Measurements from ENCODE around the gene RBP5.
"Not testable (repeated sequence)": the region's sequence is repeated elsewhere in the genome, so short reads cannot be mapped to it uniquely, and the experiment has no call there.

RBP5 gene

GRCh38 chr12:7122811-7123769, 5.6 kb downstream of the RBP5 start:
- DNase-seq, result no peak

- DNase-seq, result no peak
These were observed 7.4 kb downstream of the RBP5 start for GRCh38 chr12:7121324-7121723.

GRCh38 chr12:7120166-7120565, 8.5 kb downstream of the RBP5 start:
- no peak for DNase-seq

- DNase-seq, result no peak
These were observed 9.8 kb downstream of the RBP5 start for GRCh38 chr12:7118881-7119280.

- DNase-seq, result no peak
These were observed 11.0 kb downstream of the RBP5 start for GRCh38 chr12:7117670-7118069.

- no peak for DNase-seq
These were observed 11.8 kb downstream of the RBP5 start for GRCh38 chr12:7116916-7117315.

- DNase-seq, result no peak
These were observed 12.5 kb downstream of the RBP5 start for GRCh38 chr12:7116196-7116595.

GRCh38 chr12:7114851-7115250, 13.8 kb downstream of the RBP5 start:
- no peak for DNase-seq

- no peak for DNase-seq
These were observed 14.7 kb downstream of the RBP5 start for GRCh38 chr12:7114008-7114407.

- DNase-seq, result peak in 2 of 5 experiments; percentile 36 to 58
These were observed 15.3 kb downstream of the RBP5 start for GRCh38 chr12:7113389-7113871.

GRCh38 chr12:7112041-7112440, 16.6 kb downstream of the RBP5 start:
- DNase-seq, result no peak

GRCh38 chr12:7110661-7111060, 18.0 kb downstream of the RBP5 start:
- DNase-seq, result no peak

GRCh38 chr12:7109572-7109920, 19.1 kb downstream of the RBP5 start:
- no peak for DNase-seq

GRCh38 chr12:7108796-7109571, 19.7 kb downstream of the RBP5 start, which contains the start of gene C1RL:
TSS of gene C1RL (minus strand) at chr12:7109214. CDS start at chr12:7109180, 34 bp downstream.
- peak; percentile 53 to 76 (median 67) for DNase-seq

GRCh38 chr12:7108003-7108795, 20.5 kb downstream of the RBP5 start:
- peak; percentile 38 to 93 (median 56) for DNase-seq

GRCh38 chr12:7107636-7108002, 21.1 kb downstream of the RBP5 start:
- DNase-seq, result peak in 1 of 5 experiments; percentile 41

- not testable (repeated sequence) for DNase-seq
These were observed 21.5 kb downstream of the RBP5 start for GRCh38 chr12:7107181-7107580.

- no peak for DNase-seq
These were observed 22.6 kb downstream of the RBP5 start for GRCh38 chr12:7106082-7106481.

- no peak for DNase-seq
These were observed 24.7 kb downstream of the RBP5 start for GRCh38 chr12:7103837-7104584.

GRCh38 chr12:7102582-7102981, 26.1 kb downstream of the RBP5 start:
- no peak for DNase-seq

GRCh38 chr12:7101694-7102131, 27.0 kb downstream of the RBP5 start:
- DNase-seq, result no peak

Data from T-helper 2 cell (primary cell).